KMS-11 (cell line): Measurements from ENCODE around the gene IFI44.

Source experiments
- H2AFZ ChIP-seq: fragments of 200-600 bp; sonication (generic); 2 replicates; pipeline ENCODE4 v1.6.1; 2016; ENCODE audit warnings: antibody characterized with exemption, mixed run types, low read depth
- H3K27ac ChIP-seq: fragments of 200-600 bp; sonication (generic); 2 replicates; pipeline ENCODE4 v1.6.1; 2016; ENCODE audit warnings: mild to moderate bottlenecking, mixed run types
- H3K27me3 ChIP-seq: fragments of 200-600 bp; sonication (generic); 2 replicates; pipeline ENCODE4 v1.6.1; 2017; ENCODE audit warnings: mild to moderate bottlenecking, low read depth, mixed run types, moderate library complexity; ENCODE audit not compliant: insufficient read depth
- H3K36me3 ChIP-seq: fragments of 200-600 bp; sonication (generic); 2 replicates; pipeline ENCODE4 v1.6.1; 2017; ENCODE audit warnings: mild to moderate bottlenecking, mixed run types; ENCODE audit not compliant: insufficient read depth
- H3K4me1 ChIP-seq: fragments of 200-600 bp; sonication (generic); 2 replicates; pipeline ENCODE4 v1.6.1; 2016; ENCODE audit warnings: mild to moderate bottlenecking, low read depth, mixed run types; ENCODE audit not compliant: poor library complexity, severe bottlenecking
- H3K4me2 ChIP-seq: fragments of 200-600 bp; sonication (generic); 2 replicates; pipeline ENCODE4 v1.7.0; 2016; ENCODE audit warnings: mild to moderate bottlenecking, mixed run types
- H3K4me3 ChIP-seq: fragments of 200-600 bp; sonication (generic); IDR thresholded peaks from 2 replicates; pipeline ENCODE4 v1.6.1; 2017; ENCODE audit warnings: low read depth, low read length, mixed read lengths; ENCODE audit not compliant: insufficient read depth
- H3K79me2 ChIP-seq: fragments of 200-600 bp; sonication (generic); 2 replicates; pipeline ENCODE4 v1.6.1; 2016; ENCODE audit warnings: low read depth, mixed run types; ENCODE audit not compliant: insufficient read depth
- H3K9ac ChIP-seq: fragments of 200-600 bp; sonication (generic); 2 replicates; pipeline ENCODE4 v1.6.1; 2016; ENCODE audit warnings: mild to moderate bottlenecking, mixed run types
- H4K20me1 ChIP-seq: fragments of 200-600 bp; sonication (generic); 2 replicates; pipeline ENCODE4 v1.6.1; 2016; ENCODE audit warnings: mild to moderate bottlenecking, mixed run types; ENCODE audit not compliant: insufficient read depth
- CTCF ChIP-seq: fragments of 200-600 bp; sonication (generic); conservative IDR thresholded peaks from 2 replicates; pipeline ENCODE4 v1.6.1; 2017; ENCODE audit warnings: low read depth, mild to moderate bottlenecking, antibody characterized with exemption, low read length, moderate library complexity, mixed read lengths

The IFI44 gene

GRCh38 chr1:78690516-78690915, 40.9 kb downstream of the IFI44 start:
- no peaks in the 10 kb centered on the region for H3K4me1 ChIP-seq
- H3K27me3 ChIP-seq = no peaks in the 10 kb centered on the region
- H3K27ac ChIP-seq = no peak overlapping the region
- TF ChIP-seq CTCF = no peak
- H2AFZ ChIP-seq = no peak overlapping the region
- no peaks in the 10 kb centered on the region for H4K20me1 ChIP-seq
- H3K4me2 ChIP-seq = no peak overlapping the region
- H3K4me3 ChIP-seq = no peak overlapping the region
- no peaks in the 10 kb centered on the region for H3K36me3 ChIP-seq
- H3K9ac ChIP-seq = no peak overlapping the region
- H3K79me2 ChIP-seq = no peaks in the 10 kb centered on the region

- Histone ChIP-seq H3K27ac (no peak overlapping the region), H3K4me2 (no peak overlapping the region), H3K36me3 (no peaks in the 10 kb centered on the region), H4K20me1 (no peaks in the 10 kb centered on the region), H3K27me3 (no peaks in the 10 kb centered on the region), H3K4me3 (no peak overlapping the region), H3K4me1 (no peaks in the 10 kb centered on the region), H3K79me2 (no peaks in the 10 kb centered on the region), H3K9ac (no peak overlapping the region), H2AFZ (no peak overlapping the region)
- TF ChIP-seq CTCF = no peak
Observed at GRCh38 chr1:78691995-78692747, 42.5 kb downstream of the IFI44 start.

GRCh38 chr1:78699813-78700212, 50.2 kb downstream of the IFI44 start:
- Histone ChIP-seq H3K4me3 (no peak overlapping the region), H4K20me1 (no peaks in the 10 kb centered on the region), H3K36me3 (no peaks in the 10 kb centered on the region), H3K79me2 (no peaks in the 10 kb centered on the region), H3K27ac (no peak overlapping the region), H2AFZ (no peak overlapping the region), H3K4me1 (no peaks in the 10 kb centered on the region), H3K4me2 (no peak overlapping the region), H3K27me3 (no peaks in the 10 kb centered on the region), H3K9ac (no peak overlapping the region)
- no peak for TF ChIP-seq CTCF

GRCh38 chr1:78702426-78702825, 52.8 kb downstream of the IFI44 start:
- Histone ChIP-seq H3K79me2 (no peaks in the 10 kb centered on the region), H2AFZ (no peak overlapping the region), H3K36me3 (no peaks in the 10 kb centered on the region), H3K4me1 (no peaks in the 10 kb centered on the region), H3K27ac (no peak overlapping the region), H4K20me1 (no peaks in the 10 kb centered on the region), H3K4me3 (no peak overlapping the region), H3K9ac (no peak overlapping the region), H3K27me3 (no peaks in the 10 kb centered on the region), H3K4me2 (no peak overlapping the region)
- no peak for TF ChIP-seq CTCF
